Activated CD8-positive, alpha-beta T cell treated with anti-CD3 and anti-CD28 coated beads for 36 hours (primary cell): Measurements from ENCODE around the gene IL21. TPM values are rescaled to one million over a fixed set of nuclear protein-coding genes. Genes with fewer than 3 reads are reported as not detected.

Experiments
- ATAC-seq: fragments of 200-7000 bp; cut with Tn5 transposase; one replicate; pipeline ENCODE4 v1.10.0; 2021; ENCODE audit warnings: mild to moderate bottlenecking, moderate library complexity
- CTCF ChIA-PET: fragments of 350-600 bp; sonication (Branson Sonifier 250); formaldehyde crosslinking; loops from one replicate; lab custom pipeline; 2021; ENCODE audit warnings: antibody characterized with exemption; lab: Charles Lee
- POLR2A ChIA-PET: fragments of 350-600 bp; sonication (Branson Sonifier 250); formaldehyde crosslinking; loops from one replicate; lab custom pipeline; 2021; ENCODE audit warnings: antibody characterized with exemption; lab: Charles Lee
- DNase-seq: peaks from one replicate; pipeline ENCODE4 v3.0.0-alpha.2; 2020
- H3K27ac Mint-ChIP-seq: one replicate; pipeline ENCODE4 v1.8.0; 2021; ENCODE audit warnings: mild to moderate bottlenecking, mixed read lengths
- H3K27me3 Mint-ChIP-seq: one replicate; pipeline ENCODE4 v1.8.0; 2021; ENCODE audit warnings: mixed read lengths
- H3K36me3 Mint-ChIP-seq: one replicate; pipeline ENCODE4 v1.8.0; 2021; ENCODE audit warnings: low read depth, mixed read lengths
- H3K4me1 Mint-ChIP-seq: one replicate; pipeline ENCODE4 v1.8.0; 2021; ENCODE audit warnings: low read depth, mixed read lengths
- H3K4me3 Mint-ChIP-seq: one replicate; pipeline ENCODE4 v1.8.0; 2021; ENCODE audit warnings: mild to moderate bottlenecking, moderate library complexity, mixed read lengths
- H3K9me3 Mint-ChIP-seq: one replicate; pipeline ENCODE4 v1.8.0; 2021; ENCODE audit warnings: mixed read lengths
- CTCF ChIP-seq: fragments of 200-600 bp; IDR thresholded peaks from one replicate; pipeline ENCODE4 v1.8.0; 2022; ENCODE audit warnings: antibody characterized with exemption, mild to moderate bottlenecking
- intact Hi-C: fragments of 100-400 bp; cut with micrococcal nuclease; formaldehyde crosslinking; loops from one replicate; pipeline ENCODE4 v1.10.0; 2022
- total RNA-seq, 2 experiments: library from RNA; stranded (reverse); gene quantifications; one replicate each; pipeline ENCODE4 v1.2.3, GENCODE V29; 2021

The IL21 gene
- total RNA-seq, 2 experiments from 2014 or later: 0.09 to 0.52 TPM

DNA sequence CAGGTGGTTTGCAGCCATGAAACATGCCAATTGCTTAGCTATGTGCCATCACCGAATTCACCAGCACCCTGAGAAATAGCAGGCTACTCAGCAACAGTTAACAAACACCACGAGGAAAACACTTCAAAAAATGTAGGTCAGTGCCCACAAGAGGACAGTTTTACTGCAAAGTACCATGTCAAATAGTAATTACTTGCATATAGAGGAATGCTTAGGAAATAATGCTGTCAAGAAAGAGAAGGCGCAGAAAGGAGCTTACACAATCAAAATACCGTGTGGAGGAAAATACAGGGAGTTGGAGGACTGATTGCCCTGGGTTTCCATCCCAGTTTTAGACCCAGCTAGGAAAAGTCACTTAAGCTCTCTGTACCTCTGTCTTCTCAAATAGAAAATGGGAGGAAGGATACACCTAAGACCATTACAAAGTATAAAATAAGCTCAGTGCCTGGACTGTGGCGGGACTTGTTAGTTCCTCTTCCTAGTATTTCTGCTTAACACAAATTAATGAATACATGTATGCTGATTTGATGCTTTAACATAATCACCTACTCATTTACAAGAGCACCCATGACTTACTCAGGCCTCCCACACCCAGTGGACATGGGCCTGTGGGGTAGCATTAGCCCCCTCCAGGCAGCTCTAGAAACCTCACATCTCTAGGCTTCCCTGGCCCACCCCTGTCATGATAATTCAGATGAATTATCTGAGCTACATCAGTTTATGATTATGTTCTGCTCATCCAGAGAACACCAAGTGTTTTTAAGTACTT is 44.5 kb upstream of the IL21 start:
- Mint-ChIP-seq H3K27ac (peak overlapping the region; percentile 74), H3K27me3 (peaks cover 12% of the 10 kb centered on the region), H3K36me3 (no peaks in the 10 kb centered on the region), H3K4me3 (no peak overlapping the region), H3K9me3 (no peaks in the 10 kb centered on the region), H3K4me1 (peaks cover 62% of the 10 kb centered on the region)
- no peak for TF ChIP-seq CTCF
- CTCF ChIA-PET: interaction anchor here (1.0 to 2.5 kb wide), 2 partner anchors 52 to 87 kb away, joined by 3 to 11 read pairs; no protein-coding TSS in a partner anchor
- intact Hi-C loops: loop anchor here (5.0 kb wide), 1 partner anchor 47 kb away; no protein-coding TSS in a partner anchor
- ATAC-seq: no peak
- no peak for DNase-seq
- POLR2A ChIA-PET: interaction anchor here (0.7 kb wide), 1 partner anchor 8 kb away, joined by 4 read pairs; no protein-coding TSS in a partner anchor

DNA sequence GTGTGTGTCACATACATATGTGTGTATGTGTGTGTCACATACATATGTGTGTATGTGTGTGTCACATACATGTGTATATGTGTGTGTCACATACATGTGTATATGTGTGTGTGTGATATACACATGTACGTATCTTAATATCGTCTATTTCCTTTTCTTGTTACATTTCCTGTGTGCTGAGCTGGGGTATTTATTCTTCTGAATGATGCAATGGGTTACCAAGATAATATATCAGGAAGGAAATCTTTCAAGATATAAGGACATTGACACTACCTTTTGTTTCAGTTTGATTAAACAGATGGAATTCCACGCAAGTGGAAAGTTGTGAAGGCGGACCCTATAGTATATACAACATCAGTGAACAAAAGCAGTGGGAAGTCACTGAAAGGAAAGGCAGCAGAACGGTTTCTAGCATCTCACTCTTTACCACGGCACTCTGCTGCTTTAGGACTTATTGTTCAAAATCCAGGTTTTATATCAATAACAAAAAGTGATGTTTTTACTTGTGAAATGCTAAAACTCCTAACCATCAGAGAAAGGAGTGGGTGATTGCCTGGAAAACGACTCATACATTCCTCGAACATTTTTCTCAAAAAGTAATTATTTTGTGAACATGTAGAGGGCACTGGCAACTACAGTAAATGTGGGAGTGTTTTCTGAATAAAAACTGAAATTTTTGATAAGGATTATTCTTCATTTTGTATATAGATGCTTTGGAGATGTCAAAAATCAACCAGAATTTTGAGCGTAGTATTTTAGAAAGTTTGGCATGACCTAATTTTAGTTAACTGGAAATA is 43.1 kb upstream of the IL21 start:
- peaks cover under 1% of the 10 kb centered on the region for H3K36me3 Mint-ChIP-seq
- H3K9me3 Mint-ChIP-seq: peaks cover under 1% of the 10 kb centered on the region
- H3K27ac Mint-ChIP-seq: peak overlapping the region; percentile 91
- intact Hi-C loops: no loop called here
- no peak overlapping the region for H3K4me3 Mint-ChIP-seq
- peaks cover 58% of the 10 kb centered on the region for H3K4me1 Mint-ChIP-seq
- POLR2A ChIA-PET: no interaction called here
- TF ChIP-seq CTCF: no peak
- H3K27me3 Mint-ChIP-seq: peaks cover 11% of the 10 kb centered on the region
- ATAC-seq (peak; percentile 31), DNase-seq (no peak)
- CTCF ChIA-PET: no interaction called here

GRCh38 chr4:122663291-122663690 is 42.4 kb upstream of the IL21 start:
- intact Hi-C loops: no loop called here
- CTCF ChIA-PET: no interaction called here
- peaks cover 3% of the 10 kb centered on the region for H3K9me3 Mint-ChIP-seq
- DNase-seq: no peak
- POLR2A ChIA-PET: no interaction called here
- peaks cover 3% of the 10 kb centered on the region for H3K36me3 Mint-ChIP-seq
- no peak for TF ChIP-seq CTCF
- H3K4me1 Mint-ChIP-seq: peaks cover 61% of the 10 kb centered on the region
- H3K4me3 Mint-ChIP-seq: no peak overlapping the region
- peaks cover 7% of the 10 kb centered on the region for H3K27me3 Mint-ChIP-seq
- peak overlapping the region; percentile 35 for H3K27ac Mint-ChIP-seq
- ATAC-seq: no peak

DNA sequence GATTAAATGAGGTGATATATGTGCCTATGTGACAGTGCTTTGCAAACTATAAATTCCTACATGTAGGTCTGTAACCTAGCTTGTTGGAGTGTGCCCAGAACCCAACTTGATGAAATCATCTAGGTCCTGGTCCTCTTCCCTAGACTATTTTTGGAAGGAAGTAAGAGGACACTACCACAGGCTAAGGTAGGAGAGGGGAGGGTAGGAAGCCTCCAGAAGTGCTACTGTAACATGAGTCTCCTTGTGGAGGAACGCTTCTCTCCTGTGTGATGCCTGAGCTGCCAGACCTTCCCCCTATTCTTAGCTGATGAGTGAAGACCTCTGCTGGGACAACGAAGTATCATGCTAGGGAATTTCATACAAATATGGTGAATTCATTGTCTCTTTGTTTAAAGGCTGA is 41.8 kb upstream of the IL21 start:
- peaks cover 60% of the 10 kb centered on the region for H3K4me1 Mint-ChIP-seq
- CTCF ChIA-PET: no interaction called here
- ATAC-seq: no peak

More for the DNA sequence above, 41.8 kb upstream of the IL21 start:
- intact Hi-C loops: no loop called here
- no peak for TF ChIP-seq CTCF
- DNase-seq: no peak
- Mint-ChIP-seq H3K36me3 (peaks cover 5% of the 10 kb centered on the region), H3K27ac (no peak overlapping the region), H3K9me3 (peaks cover 4% of the 10 kb centered on the region), H3K4me3 (no peak overlapping the region), H3K27me3 (peaks cover 7% of the 10 kb centered on the region)
- POLR2A ChIA-PET: no interaction called here
